HG02884 (cell line): ENCODE results near the gene RREB1.
A peak's percentile ranks its signal among the peaks of the same experiment; 100 is the strongest.
"Not testable (repeated sequence)": the region's sequence is repeated elsewhere in the genome, so short reads cannot be mapped to it uniquely, and the experiment has no call there.

Experiments used
- ATAC-seq: cut with Tn5 transposase; IDR thresholded peaks from one replicate; pipeline ENCODE4 v1.9.1; 2021; ENCODE audit warnings: mild to moderate bottlenecking, moderate library complexity; ENCODE audit not compliant: unreplicated experiment

Gene RREB1

DNA sequence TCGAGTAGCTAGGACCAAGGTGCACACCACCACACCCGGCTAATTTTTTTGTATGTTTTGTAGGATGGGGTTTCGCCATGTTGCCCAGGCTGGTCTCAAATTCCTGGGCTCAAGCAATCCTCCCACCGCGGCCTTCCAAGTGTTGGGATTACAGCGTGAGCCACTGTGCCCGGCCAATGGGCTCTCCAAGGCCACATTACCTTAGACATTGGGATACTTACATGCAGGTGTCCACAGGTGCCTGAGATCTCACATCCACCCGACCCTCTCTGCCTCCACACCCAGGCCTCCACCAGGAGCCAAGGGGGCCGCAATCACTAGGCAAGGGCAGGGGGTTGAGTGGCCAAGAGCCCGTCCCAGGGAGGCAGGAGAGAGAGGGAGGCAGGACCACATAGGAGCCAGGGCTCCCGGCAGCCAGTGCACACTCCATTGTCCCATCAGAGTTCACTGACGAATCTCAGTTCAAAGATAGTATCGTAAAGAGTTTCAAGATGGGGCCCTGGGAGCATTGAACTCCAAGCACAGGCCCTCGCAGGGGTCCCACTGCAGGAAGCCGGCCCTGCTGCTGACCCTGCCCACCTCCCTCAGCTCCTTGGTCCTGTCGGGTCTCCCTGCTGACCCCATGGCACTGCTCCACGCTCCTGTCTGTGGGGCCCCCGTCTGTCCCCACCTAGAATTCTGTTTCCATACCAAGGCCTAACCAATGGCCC lies 149.9 kb downstream of the RREB1 start:
- ATAC-seq: no peak

DNA sequence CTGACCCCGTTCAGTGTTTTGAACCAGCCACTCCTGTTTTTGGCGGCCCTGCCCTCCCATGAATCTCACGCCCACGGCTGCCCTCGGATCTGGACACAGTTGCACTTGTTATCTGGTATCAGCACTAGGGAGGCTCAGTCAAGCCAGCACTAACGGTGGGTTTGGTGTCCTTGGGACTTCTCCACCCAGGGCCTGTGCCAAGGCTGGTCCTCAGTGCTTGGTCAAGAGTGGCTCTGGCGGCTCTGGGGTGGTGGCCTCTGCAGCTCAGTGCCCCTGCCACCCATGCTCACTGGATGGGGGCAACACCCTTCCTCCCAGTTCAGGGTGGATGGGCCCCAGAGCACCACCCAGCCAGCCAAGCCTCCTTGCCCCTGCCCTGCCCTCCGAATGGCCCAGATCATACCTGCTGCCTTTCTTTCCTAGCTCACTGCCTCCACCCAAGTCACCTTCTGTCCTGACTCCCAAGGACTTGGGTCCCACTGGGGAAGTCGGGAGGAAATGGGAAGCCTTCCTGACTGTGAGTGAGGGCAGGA lies 150.5 kb downstream of the RREB1 start:
- ATAC-seq: no peak

DNA sequence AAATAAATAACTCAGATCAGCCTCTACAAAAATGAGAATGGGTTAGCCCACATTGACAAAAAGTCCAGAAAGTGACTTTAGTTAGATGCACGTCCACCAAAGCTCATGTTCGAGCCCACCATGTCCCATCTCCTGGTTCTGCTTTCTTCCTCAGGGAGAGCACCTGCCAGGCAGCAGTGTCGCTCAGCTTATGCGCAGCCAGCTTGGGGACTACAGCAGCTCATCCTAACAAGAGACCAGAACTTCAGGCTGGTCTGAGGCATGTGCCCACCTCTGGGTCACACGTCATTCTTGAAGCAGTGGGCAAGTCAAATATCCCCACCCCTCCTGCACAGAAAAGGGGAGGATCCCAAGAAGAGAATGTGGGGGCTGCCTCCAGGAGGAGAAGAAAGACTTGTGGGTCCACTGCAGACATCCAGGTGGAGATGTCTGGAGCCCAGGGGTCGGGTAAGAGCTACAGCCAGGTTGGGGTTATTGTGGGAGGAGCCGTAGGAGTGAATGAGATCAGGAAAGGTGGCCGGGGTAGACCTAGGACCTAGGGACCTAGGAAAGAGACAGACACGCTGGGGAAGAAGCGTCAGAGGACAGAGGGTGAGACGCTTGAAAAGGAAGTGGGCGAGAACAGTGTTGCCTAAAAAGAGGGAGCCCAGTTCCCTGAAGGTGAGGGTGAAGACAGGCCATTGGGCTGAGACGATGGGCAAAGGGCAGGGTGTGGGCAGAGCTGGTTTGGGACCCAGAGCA lies 152.7 kb downstream of the RREB1 start:
- ATAC-seq: peak; percentile 10

DNA sequence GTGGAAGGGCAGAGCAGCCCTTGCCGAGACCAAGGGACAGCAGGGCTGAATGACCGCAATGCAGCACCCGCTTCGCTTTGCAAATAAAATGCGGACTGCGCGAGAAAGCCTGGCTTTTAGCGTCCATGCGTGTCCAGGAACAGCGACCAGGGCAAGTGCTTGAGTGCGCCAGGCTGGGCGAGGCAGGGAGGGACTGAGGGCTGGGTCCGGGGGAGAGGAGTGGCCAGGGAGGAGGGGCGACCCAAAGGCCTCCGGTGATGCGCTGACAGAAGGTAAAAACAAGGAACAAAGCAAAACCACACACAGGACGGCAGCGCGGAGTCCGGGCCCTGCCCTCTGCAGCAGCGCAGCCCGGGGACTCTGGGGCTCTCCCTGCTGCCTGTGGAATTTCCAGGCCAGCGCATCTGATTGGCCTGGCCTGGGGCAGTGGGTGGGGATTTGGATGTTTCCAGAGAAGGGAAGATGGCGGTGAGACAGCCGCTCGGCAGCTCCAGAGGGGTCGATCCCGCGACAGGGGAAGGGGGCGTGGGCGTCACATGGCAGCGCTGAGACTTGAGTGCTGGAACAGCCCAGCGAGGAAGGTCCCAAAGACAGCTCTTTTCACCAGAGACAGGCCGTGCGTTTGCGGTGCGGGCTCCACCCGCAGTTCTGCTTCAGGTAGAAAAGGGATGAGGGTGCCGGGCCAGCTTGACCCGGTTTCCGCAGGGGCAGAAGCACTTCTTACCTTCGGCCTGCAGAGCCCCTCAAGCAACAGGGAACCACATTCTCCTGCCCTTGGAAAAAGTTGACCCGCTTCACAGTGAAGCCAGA lies 153.5 kb downstream of the RREB1 start:
- ATAC-seq: peak; percentile 79

DNA sequence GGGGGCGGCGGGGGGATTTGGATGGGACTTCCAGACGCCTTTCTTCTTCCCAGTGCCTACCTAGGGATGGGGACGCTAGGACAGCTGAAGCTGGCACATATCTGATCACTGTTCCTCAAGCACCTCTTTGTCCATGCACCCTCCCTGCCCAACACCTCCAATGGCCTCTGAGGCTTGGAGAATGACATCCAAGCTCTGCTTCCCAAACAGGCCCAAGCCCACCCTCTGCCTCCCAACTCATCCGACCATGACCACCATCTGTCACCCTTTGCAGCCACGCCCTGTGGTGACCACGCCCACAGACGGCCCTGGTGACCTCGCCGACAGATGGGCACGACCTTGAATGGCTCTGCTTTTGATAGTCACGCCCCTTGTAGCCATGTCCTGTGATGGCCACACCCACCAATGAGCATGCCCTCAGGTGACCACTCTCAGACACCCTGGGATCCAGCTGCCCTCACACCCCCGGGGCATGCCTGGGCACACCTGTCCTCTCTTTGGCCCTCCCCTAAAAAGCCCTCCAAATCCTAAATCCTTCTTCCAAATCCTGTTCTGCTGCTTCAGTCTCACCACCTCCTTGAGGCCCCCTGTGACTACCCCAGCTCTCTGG lies 154.2 kb downstream of the RREB1 start:
- ATAC-seq: no peak

DNA sequence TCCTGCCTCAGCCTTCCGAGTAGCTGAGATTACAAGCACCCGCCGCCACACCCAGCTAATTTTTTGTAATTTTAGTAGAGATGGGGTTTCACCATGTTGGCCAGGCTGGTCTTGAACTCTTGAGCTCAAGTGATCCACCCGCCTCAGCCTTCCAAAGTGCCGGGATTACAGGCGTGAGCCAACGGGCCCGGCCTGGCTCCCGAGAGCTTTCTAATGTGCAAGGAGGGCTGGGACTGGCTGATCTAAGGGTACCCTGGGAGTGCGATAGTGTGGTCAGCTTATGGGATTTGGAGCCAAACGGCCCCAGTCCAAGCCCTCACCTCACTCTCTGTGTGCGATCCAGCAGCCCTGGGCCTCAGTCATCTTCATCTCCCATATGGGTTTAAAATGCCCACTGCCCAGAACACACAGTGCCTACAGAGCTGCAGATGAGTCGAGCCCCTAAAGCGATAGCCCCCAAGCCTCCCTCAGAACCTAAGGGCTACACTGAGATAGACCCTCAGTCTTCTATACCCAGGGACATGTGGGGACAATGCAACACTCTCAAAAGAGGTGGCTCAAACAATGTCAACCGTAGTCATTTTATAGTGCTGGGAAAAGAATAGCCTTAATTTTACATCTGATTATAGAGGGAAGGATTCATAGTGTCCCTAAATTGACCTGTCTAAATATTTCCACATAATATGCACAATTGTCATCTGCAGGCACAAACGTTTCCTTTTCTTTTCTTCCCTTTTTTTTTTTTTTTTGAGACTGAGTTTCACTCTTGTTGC lies 155.2 kb downstream of the RREB1 start:
- no peak for ATAC-seq

DNA sequence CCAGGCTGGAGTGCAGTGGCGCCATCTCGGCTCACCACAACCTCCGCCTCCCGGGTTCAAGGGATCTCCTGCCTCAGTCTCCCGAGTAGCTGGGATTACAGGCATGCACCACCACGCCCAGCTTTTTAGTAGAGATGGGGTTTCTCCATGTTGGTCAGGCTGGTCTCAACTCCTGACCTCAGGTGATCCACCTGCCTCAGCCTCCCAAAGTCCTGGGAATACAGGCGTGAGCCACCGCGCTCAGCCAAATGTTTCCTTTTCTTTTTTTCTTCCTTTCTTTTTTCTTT lies 155.7 kb downstream of the RREB1 start:
- ATAC-seq: not testable (repeated sequence)

DNA sequence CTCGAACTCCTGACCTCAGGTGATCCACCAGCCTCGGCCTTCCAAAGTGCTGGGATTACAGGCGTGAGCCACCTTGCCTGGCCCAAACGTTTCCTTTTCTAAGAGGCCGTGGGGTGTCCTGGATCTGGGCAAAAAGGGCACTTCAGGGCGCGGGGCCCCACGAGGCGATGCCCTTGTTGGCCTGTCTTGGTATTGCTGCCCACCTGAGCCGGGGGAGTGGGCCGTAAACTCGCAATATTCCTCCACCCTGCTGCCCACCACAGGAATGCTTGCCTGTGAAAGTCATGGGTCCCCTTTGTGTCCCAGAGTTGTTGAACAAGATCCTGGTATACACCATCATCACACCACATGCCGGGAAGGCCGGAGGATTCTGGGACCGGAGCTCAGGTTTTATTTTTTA lies 156.3 kb downstream of the RREB1 start:
- no peak for ATAC-seq

DNA sequence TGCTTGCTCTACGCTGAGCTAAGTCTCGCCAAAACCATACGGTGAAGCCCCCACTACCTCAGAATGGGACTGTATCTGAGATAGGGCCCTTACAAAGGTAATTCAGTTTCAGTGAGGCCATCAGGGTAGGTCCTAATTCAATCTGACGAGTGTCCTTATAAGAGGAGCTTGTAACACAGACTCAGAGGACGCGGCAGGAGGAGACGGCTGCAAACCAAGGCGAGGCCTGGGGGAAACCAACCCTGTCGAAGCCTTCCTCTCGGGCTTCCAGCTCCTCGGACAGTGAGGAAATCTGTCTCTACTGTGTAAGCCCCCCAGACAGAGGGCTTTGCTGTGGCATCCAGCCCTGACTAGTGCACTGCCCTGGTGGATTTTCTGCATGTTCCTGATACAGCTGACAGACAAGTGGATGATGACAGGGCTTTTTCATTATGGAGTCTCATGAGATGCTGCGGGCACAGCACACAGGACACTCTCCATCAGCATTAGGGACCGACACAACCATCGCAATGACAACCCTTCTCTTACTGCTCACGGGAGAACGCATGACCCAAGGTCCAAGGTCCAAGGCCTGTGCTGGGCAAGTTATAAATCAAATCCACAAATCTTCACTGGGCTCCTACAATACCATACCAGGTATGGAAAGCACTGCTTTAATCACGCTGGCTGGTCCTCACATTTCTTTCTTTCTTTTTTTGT lies 157.1 kb downstream of the RREB1 start:
- ATAC-seq: no peak

DNA sequence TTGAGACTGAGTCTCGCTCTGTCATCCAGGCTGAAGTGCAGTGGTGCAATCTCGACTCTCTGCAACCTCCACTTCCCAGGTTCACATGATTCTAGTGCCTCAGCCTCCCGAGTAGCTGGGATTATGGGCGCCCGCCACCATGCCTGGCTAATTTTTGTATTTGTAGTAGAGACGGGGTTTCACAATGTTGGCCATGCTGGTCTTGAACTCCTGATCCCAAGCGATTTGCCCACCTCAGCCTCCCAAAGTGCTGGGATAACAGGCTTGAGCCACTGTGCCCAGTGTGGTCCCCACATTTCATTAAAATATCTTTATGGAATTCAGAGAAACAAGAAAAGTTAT lies 157.6 kb downstream of the RREB1 start:
- ATAC-seq: not testable (repeated sequence)

DNA sequence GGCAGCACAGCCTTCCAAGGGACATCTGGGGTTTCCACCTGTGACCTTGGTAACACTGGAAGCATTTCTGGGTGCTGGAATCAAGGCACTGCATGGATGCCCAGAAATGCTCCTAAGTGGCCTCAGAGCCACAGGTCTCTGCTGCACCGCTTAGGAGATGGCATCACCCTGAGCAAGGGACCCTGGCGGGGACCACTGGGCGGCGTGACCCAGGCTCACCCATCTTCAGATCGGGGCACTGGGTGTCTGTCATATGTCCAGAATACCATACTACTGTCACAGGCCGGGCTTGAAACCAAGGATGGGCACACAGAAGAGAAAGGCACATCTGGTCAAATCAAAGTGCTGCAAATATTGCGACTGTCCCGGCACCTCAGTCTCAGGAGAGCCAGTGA lies 159.3 kb downstream of the RREB1 start:
- ATAC-seq: no peak

DNA sequence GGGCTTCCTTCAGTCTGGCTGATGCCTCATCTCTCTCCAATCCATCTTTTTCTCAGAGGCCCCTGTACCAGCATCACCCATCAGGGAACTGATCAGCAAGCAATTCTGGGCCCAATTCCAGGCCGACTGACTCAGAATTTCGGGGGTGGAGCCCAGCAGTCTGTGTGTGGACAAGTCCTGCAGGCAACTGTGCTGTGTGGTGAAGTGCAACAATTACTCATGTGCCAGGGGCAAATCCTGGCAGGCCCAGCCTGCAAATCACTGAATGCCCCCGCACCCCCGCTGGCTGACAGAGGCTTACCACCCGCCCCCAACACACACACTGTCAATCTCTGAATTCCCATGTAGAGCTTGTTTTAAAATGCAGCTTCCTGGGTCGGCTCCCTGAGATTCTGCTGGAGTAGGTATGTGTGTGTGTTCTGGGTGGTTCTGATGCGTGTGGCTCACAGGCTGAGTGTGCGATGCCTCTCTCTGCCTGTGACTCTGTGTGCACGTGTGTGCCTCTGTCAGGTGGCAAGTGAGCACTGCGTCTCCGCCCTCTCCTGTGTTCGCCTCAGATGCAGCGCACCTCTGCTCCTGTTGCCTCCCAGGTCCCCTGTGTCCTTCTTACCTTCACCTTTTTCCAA lies 159.8 kb downstream of the RREB1 start:
- ATAC-seq: no peak

DNA sequence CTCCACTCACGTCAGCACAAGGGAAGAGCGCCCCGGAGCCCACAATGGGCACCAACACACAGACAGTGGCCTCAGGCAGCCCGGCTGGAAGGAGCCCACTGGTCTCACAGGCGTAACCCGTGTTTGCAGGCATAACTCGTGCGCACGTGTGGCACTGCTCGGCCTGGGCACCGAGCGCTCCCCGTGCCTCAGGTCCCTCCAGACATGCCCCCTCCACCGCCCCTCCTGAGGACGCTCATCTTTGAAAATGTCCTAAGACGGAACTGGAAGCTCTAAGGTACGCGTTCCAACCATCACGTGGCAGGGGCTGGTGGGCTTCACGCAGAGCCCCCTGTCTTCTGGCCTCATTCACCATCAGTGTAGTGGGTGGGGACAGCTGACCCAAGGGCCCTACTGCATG lies 160.6 kb downstream of the RREB1 start:
- no peak for ATAC-seq

DNA sequence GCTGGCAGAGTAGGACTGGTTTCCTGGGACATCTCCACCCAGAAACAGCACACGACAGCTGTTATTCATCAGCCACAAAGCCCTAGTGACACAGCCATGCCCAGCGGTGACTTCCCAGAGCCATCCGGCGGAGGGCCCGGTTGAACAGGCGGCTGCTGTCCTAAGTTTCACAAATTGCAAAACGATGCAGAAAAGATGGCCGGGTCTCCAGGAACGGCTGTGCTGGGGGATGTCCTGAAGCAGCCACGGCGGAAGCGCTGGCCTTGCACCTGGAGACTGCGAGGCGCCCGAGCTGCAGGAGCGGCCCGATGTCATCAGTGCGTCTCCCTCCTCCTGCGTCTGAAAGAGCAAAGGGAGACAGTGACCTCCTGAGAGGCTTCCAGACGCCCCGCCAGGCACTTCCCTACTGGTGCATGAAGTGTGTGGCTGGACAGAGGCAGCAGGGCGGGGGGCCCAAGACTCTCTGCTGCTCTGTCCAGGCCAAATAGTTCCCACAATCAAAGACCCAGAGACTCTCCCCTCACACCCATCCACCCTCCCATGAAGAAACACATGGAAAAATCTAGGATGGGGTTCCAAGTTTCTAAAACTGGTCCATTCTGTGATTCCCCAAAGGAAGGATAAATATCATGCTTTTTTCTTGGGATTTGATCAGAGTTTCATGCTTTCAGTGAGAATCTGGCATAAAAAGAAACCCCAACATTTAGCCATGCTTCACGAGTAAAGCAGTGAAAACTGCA lies 161.2 kb downstream of the RREB1 start:
- ATAC-seq: no peak

DNA sequence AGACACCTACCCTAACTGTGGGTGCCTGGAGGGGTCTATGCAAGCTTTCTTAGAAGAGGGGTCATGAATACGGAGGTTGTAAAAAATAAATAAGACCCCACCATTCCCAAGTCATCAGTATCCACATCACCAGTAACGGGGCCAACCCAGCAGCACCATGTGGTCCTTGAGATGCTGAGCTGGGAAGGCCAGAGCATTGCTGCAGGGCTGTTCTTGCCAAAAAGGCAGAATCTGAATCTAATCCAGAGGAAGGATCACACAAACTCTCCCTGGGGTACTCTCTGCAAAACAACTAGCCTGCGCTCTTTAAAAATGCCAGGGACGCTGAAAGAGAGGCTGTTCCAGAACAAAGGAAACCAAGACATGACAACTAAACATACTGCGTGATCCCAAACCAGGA lies 162.1 kb downstream of the RREB1 start:
- no peak for ATAC-seq

DNA sequence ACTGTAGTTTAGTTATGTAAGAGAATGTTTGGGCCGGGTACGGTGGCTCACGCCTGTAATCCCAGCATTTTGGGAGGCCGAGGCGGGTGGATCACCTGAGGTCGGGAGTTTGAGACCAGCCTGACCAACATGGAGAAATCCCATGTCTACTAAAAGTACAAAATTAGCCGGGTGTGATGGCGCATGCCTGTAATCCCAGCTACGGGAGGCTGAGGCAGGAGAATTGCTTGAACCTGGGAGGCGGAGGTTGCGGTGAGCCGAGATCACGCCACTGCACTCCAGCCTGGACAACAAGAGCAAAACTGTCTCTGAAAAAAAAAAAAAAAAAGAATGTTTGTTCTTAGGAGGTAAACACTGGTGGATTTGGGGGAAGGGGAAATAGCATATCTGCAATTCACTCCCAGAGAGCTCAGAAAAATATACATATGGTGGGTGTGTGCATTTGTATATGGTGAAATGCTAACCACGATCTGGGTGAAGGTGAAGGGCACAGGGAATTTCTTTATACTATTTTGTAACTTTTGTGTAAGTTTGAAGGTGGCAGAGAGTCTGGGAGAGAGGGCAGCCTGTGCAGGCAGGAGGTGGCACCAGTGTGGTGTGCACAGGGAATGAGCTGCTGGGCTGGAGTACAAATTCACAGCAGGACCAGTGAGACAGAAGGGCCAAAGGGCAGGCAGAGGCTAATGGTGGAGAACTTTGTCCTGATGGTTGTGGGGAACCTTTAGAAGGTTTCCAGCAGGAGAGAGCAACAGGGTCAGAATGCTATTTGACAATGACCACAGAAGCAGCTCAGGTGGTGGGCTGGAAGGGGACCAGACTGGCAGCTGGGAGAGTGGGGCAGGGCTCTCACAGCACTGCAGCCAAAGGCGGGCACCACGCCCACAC lies 162.8 kb downstream of the RREB1 start:
- no peak for ATAC-seq

DNA sequence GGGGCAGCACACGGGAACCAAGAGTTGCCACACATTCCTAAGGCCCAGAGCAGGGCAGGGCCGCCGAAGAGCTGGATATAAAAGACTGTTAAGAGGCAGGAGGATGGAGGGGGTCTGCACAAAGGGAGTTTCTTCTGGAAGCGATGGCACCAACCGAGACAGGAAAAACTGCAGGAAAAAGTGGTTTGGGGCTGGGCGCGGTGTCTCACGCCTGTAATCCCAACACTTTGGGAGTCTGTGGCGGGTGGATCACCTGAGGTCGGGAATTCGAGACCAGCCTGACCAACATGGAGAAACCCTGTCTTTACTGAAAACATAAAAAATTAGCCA lies 163.4 kb downstream of the RREB1 start:
- ATAC-seq: no peak

DNA sequence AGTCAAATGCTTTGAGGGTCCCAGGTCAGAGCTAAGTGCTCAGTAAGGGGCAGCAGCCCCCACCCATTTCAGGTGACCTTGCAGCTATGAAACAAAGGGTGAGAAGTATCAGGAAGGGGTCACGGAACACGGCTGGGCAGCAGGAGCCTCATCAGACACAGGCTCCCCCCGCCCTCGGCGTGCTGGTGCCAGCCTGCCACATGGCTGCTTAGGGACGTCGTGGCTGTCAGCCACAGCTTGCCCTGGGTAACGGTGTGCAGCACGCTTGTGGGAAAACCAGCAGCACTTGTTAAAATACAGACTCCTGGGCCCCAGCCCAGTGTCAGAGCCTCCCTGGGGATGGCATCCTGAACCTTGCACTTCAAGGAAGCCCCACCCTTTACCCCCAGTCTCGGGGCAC lies 165.9 kb downstream of the RREB1 start:
- no peak for ATAC-seq
